HepG2 (cell line): ENCODE results near the gene SNAPC4. TPM values are rescaled to one million over a fixed set of nuclear protein-coding genes. Genes with fewer than 3 reads are reported as not detected.

ENCODE experiments used
- FOXA1 ChIP-seq, 2 experiments: fragments of 450-650 bp in 1 of 2; sonication (generic) in 1 of 2; formaldehyde crosslinking in 1 of 2; IDR thresholded peaks; 2 replicates each; pipeline versions ENCODE4 v1.4.0 to v1.6.1; 2016 to 2020; ENCODE audit warnings: missing genetic modification reagents in 1 of 2
- NCOA2 ChIP-seq: sonication (generic); formaldehyde crosslinking; IDR thresholded peaks from 2 replicates; pipeline ENCODE4 v1.8.0; 2022; ENCODE audit warnings: inconsistent platforms
- THYN1 ChIP-seq: sonication (generic); formaldehyde crosslinking; IDR thresholded peaks from 2 replicates; pipeline ENCODE4 v1.8.1; 2023; ENCODE audit warnings: low read depth, mild to moderate bottlenecking, moderate library complexity, missing genetic modification reagents, borderline replicate concordance
- ZKSCAN8 ChIP-seq: IDR thresholded peaks from 2 replicates; pipeline ENCODE4 v1.6.1; 2016; ENCODE audit warnings: borderline replicate concordance, missing genetic modification reagents, missing compliant biosample characterization
- ZMYM3 ChIP-seq: sonication (generic); formaldehyde crosslinking; IDR thresholded peaks from 2 replicates; pipeline ENCODE4 v1.5.1; 2020; ENCODE audit warnings: mild to moderate bottlenecking, missing genetic modification reagents
- ZNF329 ChIP-seq: sonication (generic); formaldehyde crosslinking; IDR thresholded peaks from 2 replicates; pipeline ENCODE4 v1.9.0; 2021; ENCODE audit warnings: low read depth, mild to moderate bottlenecking, missing genetic modification reagents
- ZNF660 ChIP-seq: sonication (generic); formaldehyde crosslinking; IDR thresholded peaks from 2 replicates; pipeline ENCODE4 v1.5.1; 2020; ENCODE audit warnings: mild to moderate bottlenecking, low read depth, missing genetic modification reagents, borderline replicate concordance
- ZNF768 ChIP-seq: sonication (generic); formaldehyde crosslinking; IDR thresholded peaks from 2 replicates; pipeline ENCODE4 v1.4.0; 2020; ENCODE audit warnings: missing genetic modification reagents
- polyA plus RNA-seq, 8 experiments: library from polyadenylated mRNA; depleted of rRNA in 3 of 8; stranded (reverse) in 7 of 8; unstranded in 1 of 8; fragments of >200 nt; fragmentation: Illumina TruSeq in 4 of 8; extraction: Trizol in 4 of 8; gene quantifications; 2 replicates each; pipeline versions ENCODE4 v1.2.1 to v1.2.3, GENCODE V29; 2011 to 2016; ENCODE audit warnings: low read depth in 4 of 8, missing spikeins in 1 of 8, mixed read lengths in 1 of 8; ENCODE audit not compliant: insufficient read depth in 1 of 8
- total RNA-seq, 5 experiments: library from RNA; depleted of rRNA; stranded (reverse); fragments of >200 nt; fragmentation: Illumina TruSeq; extraction: Trizol; gene quantifications; 2 replicates each; pipeline ENCODE4 v1.2.3, GENCODE V29; 2016; ENCODE audit warnings: low read depth in 1 of 5
- TF ChIP-seq, protein P1 (sequence below): sonication (generic); formaldehyde crosslinking; IDR thresholded peaks from 2 replicates; pipeline ENCODE4 v1.4.0; 2020; ENCODE audit warnings: missing genetic modification reagents
- TF ChIP-seq, protein P2 (sequence below): sonication (generic); formaldehyde crosslinking; IDR thresholded peaks from 2 replicates; pipeline ENCODE4 v1.5.1; 2020; ENCODE audit warnings: mild to moderate bottlenecking, missing genetic modification reagents
- TF ChIP-seq, protein P3 (sequence below): sonication (generic); formaldehyde crosslinking; IDR thresholded peaks from 2 replicates; pipeline ENCODE4 v1.4.0; 2020; ENCODE audit warnings: missing genetic modification reagents, borderline replicate concordance
- TF ChIP-seq, protein P4 (sequence below): sonication (generic); formaldehyde crosslinking; IDR thresholded peaks from 2 replicates; pipeline ENCODE4 v1.5.1; 2020; ENCODE audit warnings: mild to moderate bottlenecking, missing genetic modification reagents, moderate library complexity
- TF ChIP-seq, protein P5 (sequence below): sonication (generic); formaldehyde crosslinking; IDR thresholded peaks from 2 replicates; pipeline ENCODE4 v1.4.0; 2020; ENCODE audit warnings: missing genetic modification reagents

SNAPC4 gene
- total and polyA plus RNA-seq, 2 of the 13 experiments (the other 11 are each of a cell fraction or from before 2014, with no cell fraction given), result 2.0 to 6.0 TPM

DNA sequence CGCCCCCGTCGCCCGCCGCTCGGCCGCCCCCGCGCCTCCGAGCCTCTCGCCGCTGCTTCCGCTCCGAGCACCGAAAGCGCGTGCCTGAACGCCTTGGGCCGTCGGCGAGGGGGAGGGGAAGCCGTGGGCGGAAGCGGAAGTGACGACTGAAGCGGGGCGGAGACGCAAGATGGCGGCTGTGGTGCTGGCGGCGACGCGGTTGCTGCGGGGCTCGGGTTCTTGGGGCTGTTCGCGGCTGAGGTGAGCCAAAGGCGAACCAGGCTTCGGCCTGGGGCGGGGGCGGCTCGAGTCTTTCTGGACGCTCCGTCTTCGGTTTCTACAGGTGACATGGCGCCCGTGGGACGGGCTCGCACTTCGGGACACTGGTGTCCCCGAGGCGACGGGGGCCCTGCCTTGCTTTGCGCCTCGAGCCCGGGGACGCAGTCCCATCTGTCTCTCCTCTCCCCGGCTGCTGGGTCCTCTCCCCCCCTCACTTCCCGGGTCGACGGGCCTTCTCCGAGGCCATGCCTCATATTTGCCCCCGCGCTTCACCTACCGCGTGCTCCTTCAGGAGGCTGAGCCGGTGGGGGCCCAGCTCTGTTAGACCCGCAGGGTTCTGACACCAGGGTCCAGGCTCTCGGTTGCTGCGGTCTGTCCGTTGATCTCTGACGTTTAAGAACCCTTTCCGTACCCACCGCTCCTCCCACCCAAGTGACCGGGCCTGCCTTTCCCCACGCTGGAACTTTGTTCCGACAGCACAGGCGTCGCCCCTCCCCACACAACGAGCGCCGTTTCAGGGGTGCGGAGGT lies 10.7 kb upstream of the SNAPC4 start, which contains the start of the genes ENTR1 and PMPCA (continued):
- TF ChIP-seq, protein P1, sequence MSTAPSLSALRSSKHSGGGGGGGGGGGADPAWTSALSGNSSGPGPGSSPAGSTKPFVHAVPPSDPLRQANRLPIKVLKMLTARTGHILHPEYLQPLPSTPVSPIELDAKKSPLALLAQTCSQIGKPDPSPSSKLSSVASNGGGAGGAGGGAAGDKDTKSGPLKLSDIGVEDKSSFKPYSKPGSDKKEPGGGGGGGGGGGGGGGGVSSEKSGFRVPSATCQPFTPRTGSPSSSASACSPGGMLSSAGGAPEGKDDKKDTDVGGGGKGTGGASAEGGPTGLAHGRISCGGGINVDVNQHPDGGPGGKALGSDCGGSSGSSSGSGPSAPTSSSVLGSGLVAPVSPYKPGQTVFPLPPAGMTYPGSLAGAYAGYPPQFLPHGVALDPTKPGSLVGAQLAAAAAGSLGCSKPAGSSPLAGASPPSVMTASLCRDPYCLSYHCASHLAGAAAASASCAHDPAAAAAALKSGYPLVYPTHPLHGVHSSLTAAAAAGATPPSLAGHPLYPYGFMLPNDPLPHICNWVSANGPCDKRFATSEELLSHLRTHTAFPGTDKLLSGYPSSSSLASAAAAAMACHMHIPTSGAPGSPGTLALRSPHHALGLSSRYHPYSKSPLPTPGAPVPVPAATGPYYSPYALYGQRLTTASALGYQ (CRISPR knock-in tag), result peak; percentile 38; the same call in 1 of the 2 replicates
- TF ChIP-seq THYN1 (CRISPR knock-in tag), result no peak
- no peak for TF ChIP-seq ZMYM3 (CRISPR knock-in tag)
- TF ChIP-seq ZKSCAN8 (CRISPR knock-in tag), result no peak
- no peak for TF ChIP-seq ZNF660
- TF ChIP-seq NCOA2, result 0 out of 2 replicates have a peak, but pooled peaks have one; percentile 26
- TF ChIP-seq, protein P2, sequence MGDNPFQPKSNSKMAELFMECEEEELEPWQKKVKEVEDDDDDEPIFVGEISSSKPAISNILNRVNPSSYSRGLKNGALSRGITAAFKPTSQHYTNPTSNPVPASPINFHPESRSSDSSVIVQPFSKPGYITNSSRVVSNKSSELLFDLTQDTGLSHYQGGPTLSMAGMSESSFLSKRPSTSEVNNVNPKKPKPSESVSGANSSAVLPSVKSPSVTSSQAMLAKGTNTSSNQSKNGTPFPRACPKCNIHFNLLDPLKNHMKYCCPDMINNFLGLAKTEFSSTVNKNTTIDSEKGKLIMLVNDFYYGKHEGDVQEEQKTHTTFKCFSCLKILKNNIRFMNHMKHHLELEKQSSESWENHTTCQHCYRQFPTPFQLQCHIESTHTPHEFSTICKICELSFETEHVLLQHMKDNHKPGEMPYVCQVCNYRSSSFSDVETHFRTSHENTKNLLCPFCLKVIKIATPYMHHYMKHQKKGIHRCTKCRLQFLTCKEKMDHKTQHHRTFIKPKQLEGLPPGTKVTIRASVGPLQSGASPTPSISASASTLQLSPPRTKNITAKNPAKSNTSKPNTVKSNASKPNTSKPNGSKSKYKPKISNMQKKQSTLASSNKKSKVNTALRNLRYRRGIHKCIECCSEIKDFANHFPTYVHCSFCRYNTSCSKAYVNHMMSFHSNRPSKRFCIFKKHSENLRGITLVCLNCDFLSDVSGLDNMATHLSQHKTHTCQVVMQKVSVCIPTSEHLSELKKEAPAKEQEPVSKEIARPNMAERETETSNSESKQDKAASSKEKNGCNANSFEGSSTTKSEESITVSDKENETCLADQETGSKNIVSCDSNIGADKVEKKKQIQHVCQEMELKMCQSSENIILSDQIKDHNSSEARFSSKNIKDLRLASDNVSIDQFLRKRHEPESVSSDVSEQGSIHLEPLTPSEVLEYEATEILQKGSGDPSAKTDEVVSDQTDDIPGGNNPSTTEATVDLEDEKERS, result no peak
- TF ChIP-seq, protein P3, sequence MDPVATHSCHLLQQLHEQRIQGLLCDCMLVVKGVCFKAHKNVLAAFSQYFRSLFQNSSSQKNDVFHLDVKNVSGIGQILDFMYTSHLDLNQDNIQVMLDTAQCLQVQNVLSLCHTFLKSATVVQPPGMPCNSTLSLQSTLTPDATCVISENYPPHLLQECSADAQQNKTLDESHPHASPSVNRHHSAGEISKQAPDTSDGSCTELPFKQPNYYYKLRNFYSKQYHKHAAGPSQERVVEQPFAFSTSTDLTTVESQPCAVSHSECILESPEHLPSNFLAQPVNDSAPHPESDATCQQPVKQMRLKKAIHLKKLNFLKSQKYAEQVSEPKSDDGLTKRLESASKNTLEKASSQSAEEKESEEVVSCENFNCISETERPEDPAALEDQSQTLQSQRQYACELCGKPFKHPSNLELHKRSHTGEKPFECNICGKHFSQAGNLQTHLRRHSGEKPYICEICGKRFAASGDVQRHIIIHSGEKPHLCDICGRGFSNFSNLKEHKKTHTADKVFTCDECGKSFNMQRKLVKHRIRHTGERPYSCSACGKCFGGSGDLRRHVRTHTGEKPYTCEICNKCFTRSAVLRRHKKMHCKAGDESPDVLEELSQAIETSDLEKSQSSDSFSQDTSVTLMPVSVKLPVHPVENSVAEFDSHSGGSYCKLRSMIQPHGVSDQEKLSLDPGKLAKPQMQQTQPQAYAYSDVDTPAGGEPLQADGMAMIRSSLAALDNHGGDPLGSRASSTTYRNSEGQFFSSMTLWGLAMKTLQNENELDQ (CRISPR knock-in tag), result no peak
- TF ChIP-seq, protein P4, sequence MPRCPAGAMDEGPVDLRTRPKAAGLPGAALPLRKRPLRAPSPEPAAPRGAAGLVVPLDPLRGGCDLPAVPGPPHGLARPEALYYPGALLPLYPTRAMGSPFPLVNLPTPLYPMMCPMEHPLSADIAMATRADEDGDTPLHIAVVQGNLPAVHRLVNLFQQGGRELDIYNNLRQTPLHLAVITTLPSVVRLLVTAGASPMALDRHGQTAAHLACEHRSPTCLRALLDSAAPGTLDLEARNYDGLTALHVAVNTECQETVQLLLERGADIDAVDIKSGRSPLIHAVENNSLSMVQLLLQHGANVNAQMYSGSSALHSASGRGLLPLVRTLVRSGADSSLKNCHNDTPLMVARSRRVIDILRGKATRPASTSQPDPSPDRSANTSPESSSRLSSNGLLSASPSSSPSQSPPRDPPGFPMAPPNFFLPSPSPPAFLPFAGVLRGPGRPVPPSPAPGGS, result no peak
- TF ChIP-seq, protein P5, sequence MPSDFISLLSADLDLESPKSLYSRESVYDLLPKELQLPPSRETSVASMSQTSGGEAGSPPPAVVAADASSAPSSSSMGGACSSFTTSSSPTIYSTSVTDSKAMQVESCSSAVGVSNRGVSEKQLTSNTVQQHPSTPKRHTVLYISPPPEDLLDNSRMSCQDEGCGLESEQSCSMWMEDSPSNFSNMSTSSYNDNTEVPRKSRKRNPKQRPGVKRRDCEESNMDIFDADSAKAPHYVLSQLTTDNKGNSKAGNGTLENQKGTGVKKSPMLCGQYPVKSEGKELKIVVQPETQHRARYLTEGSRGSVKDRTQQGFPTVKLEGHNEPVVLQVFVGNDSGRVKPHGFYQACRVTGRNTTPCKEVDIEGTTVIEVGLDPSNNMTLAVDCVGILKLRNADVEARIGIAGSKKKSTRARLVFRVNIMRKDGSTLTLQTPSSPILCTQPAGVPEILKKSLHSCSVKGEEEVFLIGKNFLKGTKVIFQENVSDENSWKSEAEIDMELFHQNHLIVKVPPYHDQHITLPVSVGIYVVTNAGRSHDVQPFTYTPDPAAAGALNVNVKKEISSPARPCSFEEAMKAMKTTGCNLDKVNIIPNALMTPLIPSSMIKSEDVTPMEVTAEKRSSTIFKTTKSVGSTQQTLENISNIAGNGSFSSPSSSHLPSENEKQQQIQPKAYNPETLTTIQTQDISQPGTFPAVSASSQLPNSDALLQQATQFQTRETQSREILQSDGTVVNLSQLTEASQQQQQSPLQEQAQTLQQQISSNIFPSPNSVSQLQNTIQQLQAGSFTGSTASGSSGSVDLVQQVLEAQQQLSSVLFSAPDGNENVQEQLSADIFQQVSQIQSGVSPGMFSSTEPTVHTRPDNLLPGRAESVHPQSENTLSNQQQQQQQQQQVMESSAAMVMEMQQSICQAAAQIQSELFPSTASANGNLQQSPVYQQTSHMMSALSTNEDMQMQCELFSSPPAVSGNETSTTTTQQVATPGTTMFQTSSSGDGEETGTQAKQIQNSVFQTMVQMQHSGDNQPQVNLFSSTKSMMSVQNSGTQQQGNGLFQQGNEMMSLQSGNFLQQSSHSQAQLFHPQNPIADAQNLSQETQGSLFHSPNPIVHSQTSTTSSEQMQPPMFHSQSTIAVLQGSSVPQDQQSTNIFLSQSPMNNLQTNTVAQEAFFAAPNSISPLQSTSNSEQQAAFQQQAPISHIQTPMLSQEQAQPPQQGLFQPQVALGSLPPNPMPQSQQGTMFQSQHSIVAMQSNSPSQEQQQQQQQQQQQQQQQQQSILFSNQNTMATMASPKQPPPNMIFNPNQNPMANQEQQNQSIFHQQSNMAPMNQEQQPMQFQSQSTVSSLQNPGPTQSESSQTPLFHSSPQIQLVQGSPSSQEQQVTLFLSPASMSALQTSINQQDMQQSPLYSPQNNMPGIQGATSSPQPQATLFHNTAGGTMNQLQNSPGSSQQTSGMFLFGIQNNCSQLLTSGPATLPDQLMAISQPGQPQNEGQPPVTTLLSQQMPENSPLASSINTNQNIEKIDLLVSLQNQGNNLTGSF, result no peak
- TF ChIP-seq ZNF329 (CRISPR knock-in tag), result no peak
- TF ChIP-seq FOXA1 (IDR thresholded peaks at IDR 0.05), result no peak
- TF ChIP-seq FOXA1 (CRISPR knock-in tag; IDR thresholded peaks at IDR 0.05), result no peak
- TF ChIP-seq ZNF768 (CRISPR knock-in tag), result peak; percentile 66
